Measurements from ENCODE around the gene SNCA. TPM values are rescaled to one million over a fixed set of nuclear protein-coding genes. Genes with fewer than 3 reads are reported as not detected.

Gene SNCA
- total RNA-seq, 4 donors from 2014 or later, result 0.87 to 16.3 (median 5.3) TPM

DNA sequence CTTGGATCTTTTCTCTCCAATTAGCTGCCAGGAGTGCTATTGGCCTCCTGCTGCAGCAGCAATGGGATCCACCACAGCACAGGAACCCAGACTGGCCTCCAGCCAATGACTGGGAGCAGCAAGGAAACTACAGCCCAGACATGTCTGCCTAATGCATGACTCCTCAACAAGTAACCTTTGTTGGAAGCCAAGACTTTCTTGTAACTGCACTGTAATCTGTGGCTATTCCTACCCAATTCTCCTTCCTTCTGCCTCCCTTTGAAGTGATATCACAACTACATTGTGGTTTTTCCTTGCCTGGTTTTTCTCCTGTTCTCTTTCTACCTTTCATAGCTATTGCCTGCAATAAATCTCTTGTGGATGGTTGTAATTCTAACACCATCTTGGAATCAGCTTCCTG lies 39.8 kb downstream of the SNCA start:
- intact Hi-C loops (cut with DNase I), result no loop called here
- Histone ChIP-seq H3K27ac (no peak overlapping the region), H3K36me3 (no peaks in the 10 kb centered on the region), H3K4me1 (peaks cover 0 to 30% (median 3%) of the 10 kb centered on the region in 3 donors), H3K27me3 (peaks cover 0 to 83% (median 0%) of the 10 kb centered on the region in 4 donors), H3K9me3 (no peaks in the 10 kb centered on the region), H3K4me3 (no peak overlapping the region)
- no peak for DNase-seq
- no peak for TF ChIP-seq POLR2A (IDR thresholded peaks at IDR 0.05)
- TF ChIP-seq, protein P1, sequence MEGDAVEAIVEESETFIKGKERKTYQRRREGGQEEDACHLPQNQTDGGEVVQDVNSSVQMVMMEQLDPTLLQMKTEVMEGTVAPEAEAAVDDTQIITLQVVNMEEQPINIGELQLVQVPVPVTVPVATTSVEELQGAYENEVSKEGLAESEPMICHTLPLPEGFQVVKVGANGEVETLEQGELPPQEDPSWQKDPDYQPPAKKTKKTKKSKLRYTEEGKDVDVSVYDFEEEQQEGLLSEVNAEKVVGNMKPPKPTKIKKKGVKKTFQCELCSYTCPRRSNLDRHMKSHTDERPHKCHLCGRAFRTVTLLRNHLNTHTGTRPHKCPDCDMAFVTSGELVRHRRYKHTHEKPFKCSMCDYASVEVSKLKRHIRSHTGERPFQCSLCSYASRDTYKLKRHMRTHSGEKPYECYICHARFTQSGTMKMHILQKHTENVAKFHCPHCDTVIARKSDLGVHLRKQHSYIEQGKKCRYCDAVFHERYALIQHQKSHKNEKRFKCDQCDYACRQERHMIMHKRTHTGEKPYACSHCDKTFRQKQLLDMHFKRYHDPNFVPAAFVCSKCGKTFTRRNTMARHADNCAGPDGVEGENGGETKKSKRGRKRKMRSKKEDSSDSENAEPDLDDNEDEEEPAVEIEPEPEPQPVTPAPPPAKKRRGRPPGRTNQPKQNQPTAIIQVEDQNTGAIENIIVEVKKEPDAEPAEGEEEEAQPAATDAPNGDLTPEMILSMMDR (IDR thresholded peaks at IDR 0.05), result no peak

DNA sequence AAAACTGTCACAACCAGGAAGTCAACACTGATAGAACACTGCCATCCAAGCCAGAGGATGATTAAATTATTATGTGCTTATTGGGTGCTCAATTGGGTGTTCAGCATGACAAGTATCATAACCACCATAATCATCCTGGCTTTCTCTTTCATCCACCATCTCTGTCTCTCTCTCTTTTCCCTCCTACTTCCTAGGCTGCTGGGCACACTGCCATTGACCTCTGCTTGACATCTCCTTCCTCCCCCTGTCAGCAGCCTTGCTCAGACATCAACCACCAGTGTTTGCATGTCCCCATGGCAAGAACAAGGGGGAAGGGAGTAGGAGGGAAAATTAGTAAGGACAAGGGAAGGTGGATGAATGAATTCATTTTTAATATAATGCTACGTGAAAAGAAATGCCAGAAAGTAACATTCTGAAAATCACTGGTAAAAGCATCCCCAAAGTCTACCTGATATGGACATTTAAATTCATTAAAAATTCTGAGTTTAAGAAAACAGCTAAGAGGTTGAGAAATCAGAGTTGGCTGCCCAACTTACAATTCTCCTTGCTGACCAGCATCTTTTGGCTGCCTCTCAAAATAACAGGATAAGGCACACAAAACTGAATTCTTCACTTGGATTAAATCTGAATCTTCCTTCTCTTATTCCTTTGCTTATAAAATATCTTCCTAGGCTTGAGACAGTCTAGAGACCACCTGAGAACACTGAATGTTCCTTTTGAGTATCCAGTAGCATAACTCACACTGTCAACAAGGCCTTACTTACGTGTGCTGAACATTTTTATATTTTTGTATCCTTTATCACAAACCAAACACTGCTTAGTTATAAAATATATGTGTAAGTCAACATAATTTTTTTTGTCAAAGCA lies 48.5 kb downstream of the SNCA start:
- intact Hi-C loops (cut with DNase I), result no loop called here
- Histone ChIP-seq H3K4me3 (no peak overlapping the region), H3K4me1 (peaks cover 0 to 4% (median 0%) of the 10 kb centered on the region in 3 donors), H3K36me3 (no peaks in the 10 kb centered on the region), H3K27me3 (peaks cover 0 to 51% (median 0%) of the 10 kb centered on the region in 4 donors), H3K9me3 (no peaks in the 10 kb centered on the region), H3K27ac (no peak overlapping the region)
- TF ChIP-seq, protein P1 (IDR thresholded peaks at IDR 0.05), result no peak
- no peak for TF ChIP-seq POLR2A (IDR thresholded peaks at IDR 0.05)
- DNase-seq, result no peak
- WGBS, 2 donors, result 36 to 58% methylated on average over 2 of the region's 2 CpGs

- Histone ChIP-seq H3K27ac (no peak overlapping the region), H3K4me1 (peaks cover 0 to 4% (median 0%) of the 10 kb centered on the region in 3 donors), H3K36me3 (no peaks in the 10 kb centered on the region), H3K27me3 (peaks cover 0 to 19% (median 0%) of the 10 kb centered on the region in 4 donors), H3K9me3 (no peaks in the 10 kb centered on the region), H3K4me3 (no peak overlapping the region)
- DNase-seq, result no peak
- TF ChIP-seq POLR2A (IDR thresholded peaks at IDR 0.05), result no peak
- TF ChIP-seq, protein P1 (IDR thresholded peaks at IDR 0.05), result no peak
- 68 to 73% methylated on average over 2 of the region's 2 CpGs for WGBS, 2 donors
- intact Hi-C loops (cut with DNase I), result no loop called here
These were observed 52.2 kb downstream of the SNCA start for GRCh38 chr4:89784686-89785231.

DNA sequence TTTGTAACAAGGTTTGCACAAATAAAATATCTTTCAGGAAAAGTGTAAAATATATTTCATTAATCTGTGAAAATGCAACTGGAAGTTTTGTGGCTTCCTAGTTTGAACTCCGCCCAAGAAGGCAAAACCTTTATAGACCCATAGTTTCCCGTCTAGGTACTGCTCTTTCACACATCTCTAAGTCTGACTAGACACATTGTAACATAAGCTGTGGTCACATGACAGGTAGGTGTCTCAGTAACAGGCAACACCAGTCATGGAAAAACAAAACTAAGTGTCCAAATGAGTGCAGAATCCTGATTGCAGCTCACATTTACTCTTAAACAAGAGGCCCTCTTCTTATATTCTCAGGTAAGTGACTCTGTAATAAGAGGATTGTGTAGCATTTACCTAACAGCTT lies 55.6 kb downstream of the SNCA start:
- H3K4me3 ChIP-seq, result no peak overlapping the region
- H3K27ac ChIP-seq, result no peak overlapping the region
- intact Hi-C loops (cut with DNase I), result no loop called here
- H3K27me3 ChIP-seq, result no peaks in the 10 kb centered on the region
- no peaks in the 10 kb centered on the region for H3K4me1 ChIP-seq
- no peaks in the 10 kb centered on the region for H3K36me3 ChIP-seq
- 68 to 81% methylated on average over 2 of the region's 2 CpGs for WGBS, 2 donors
- DNase-seq, result no peak
- H3K9me3 ChIP-seq, result peaks cover 0 to 15% (median 0%) of the 10 kb centered on the region in 3 donors
- no peak for TF ChIP-seq POLR2A (IDR thresholded peaks at IDR 0.05)
- TF ChIP-seq, protein P1 (IDR thresholded peaks at IDR 0.05), result no peak

DNA sequence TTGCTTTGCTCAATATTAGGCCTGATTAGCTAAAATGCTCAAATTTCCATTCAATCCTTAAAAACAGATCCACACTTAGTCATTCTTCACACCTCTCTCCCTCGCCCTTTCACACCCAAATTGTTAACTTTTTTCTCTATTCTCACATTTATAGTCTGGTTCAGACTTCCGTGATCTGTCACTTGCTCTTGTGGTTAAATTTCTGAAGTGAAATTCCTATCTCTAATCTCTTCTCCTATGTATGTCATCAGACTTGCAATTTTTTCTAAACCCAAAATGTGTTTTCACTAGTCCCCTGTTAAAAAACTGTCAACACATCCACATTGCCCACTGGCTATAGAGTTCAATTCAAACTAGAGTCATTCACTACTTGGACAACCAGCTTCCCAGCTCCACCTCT lies 63.2 kb downstream of the SNCA start:
- 69 to 78% methylated on average over 2 of the region's 2 CpGs for WGBS, 2 donors
- TF ChIP-seq, protein P1 (IDR thresholded peaks at IDR 0.05), result no peak
- no peak for TF ChIP-seq POLR2A (IDR thresholded peaks at IDR 0.05)
- DNase-seq, result no peak

More for the DNA sequence above, 63.2 kb downstream of the SNCA start:
- Histone ChIP-seq H3K27ac (no peak overlapping the region), H3K4me3 (no peak overlapping the region), H3K9me3 (peaks cover 0 to 13% (median 0%) of the 10 kb centered on the region in 3 donors), H3K27me3 (no peaks in the 10 kb centered on the region), H3K36me3 (no peaks in the 10 kb centered on the region), H3K4me1 (no peaks in the 10 kb centered on the region)
- intact Hi-C loops (cut with DNase I), result no loop called here

All from esophagus squamous epithelium (tissue), 5 donors.